H9 (cell line): ENCODE results near the gene PA2G4. TPM values are rescaled to one million over a fixed set of nuclear protein-coding genes. Genes with fewer than 3 reads are reported as not detected.

Experiments
- DNase-seq: peaks from one replicate; pipeline ENCODE4 v3.0.0-alpha.2; 2017
- H2AFZ ChIP-seq: one replicate; pipeline ENCODE4 v1.6.1; 2013; ENCODE audit warnings: mild to moderate bottlenecking, low read length, control low read depth, moderate library complexity
- H2AK5ac ChIP-seq: 2 replicates; pipeline ENCODE4 v1.6.1; 2013; ENCODE audit warnings: low read length, control low read depth, mixed read lengths; ENCODE audit not compliant: insufficient read length
- H2BK120ac ChIP-seq: one replicate; pipeline ENCODE4 v1.6.1; 2013; ENCODE audit warnings: low read depth, mild to moderate bottlenecking, low read length, control low read depth, inconsistent platforms; ENCODE audit not compliant: poor library complexity, severe bottlenecking
- H2BK12ac ChIP-seq: 2 replicates; pipeline ENCODE4 v1.6.1; 2013; ENCODE audit warnings: low read length, control low read depth, mixed read lengths, low read depth; ENCODE audit not compliant: insufficient read length
- H2BK15ac ChIP-seq: 2 replicates; pipeline ENCODE4 v1.6.1; 2013; ENCODE audit warnings: low read depth, low read length, control low read depth
- H2BK20ac ChIP-seq: one replicate; pipeline ENCODE4 v1.6.1; 2013; ENCODE audit warnings: low read depth, mild to moderate bottlenecking, low read length, control low read depth, inconsistent platforms; ENCODE audit not compliant: poor library complexity, severe bottlenecking
- H2BK5ac ChIP-seq: 2 replicates; pipeline ENCODE4 v1.6.1; 2013; ENCODE audit warnings: low read length, control low read depth, mixed read lengths; ENCODE audit not compliant: insufficient read length
- H3K14ac ChIP-seq: 2 replicates; pipeline ENCODE4 v1.6.1; 2013; ENCODE audit warnings: low read length, control low read depth; ENCODE audit not compliant: insufficient read depth
- H3K18ac ChIP-seq: 2 replicates; pipeline ENCODE4 v1.6.1; 2013; ENCODE audit warnings: low read depth, mild to moderate bottlenecking, mixed read lengths, low read length, control low read depth; ENCODE audit not compliant: insufficient read length
- H3K23ac ChIP-seq: 2 replicates; pipeline ENCODE4 v1.6.1; 2013; ENCODE audit warnings: low read length, control low read depth, mixed read lengths, low read depth; ENCODE audit not compliant: insufficient read length
- H3K23me2 ChIP-seq: 2 replicates; pipeline ENCODE4 v1.6.1; 2013; ENCODE audit warnings: low read depth, mild to moderate bottlenecking, mixed read lengths, low read length, control low read depth; ENCODE audit not compliant: insufficient read length, poor library complexity, severe bottlenecking
- H3K27ac ChIP-seq: 2 replicates; pipeline ENCODE4 v1.5.1; 2013; ENCODE audit warnings: low read length, control low read depth, mixed read lengths, low read depth; ENCODE audit not compliant: insufficient read length
- H3K27me3 ChIP-seq: 2 replicates; pipeline ENCODE4 v1.6.1; 2013; ENCODE audit warnings: low read length, control low read depth, inconsistent platforms; ENCODE audit not compliant: insufficient read depth
- H3K4ac ChIP-seq: 2 replicates; pipeline ENCODE4 v1.6.1; 2013; ENCODE audit warnings: low read depth, mild to moderate bottlenecking, control low read depth, inconsistent platforms, low read length, moderate library complexity
- H3K4me1 ChIP-seq: 2 replicates; pipeline ENCODE4 v1.6.1; 2013; ENCODE audit warnings: low read length, control low read depth, inconsistent platforms; ENCODE audit not compliant: insufficient read depth
- H3K4me2 ChIP-seq: 2 replicates; pipeline ENCODE4 v1.6.1; 2013; ENCODE audit warnings: low read length, control low read depth, mixed read lengths; ENCODE audit not compliant: insufficient read length, insufficient read depth
- H3K56ac ChIP-seq: 2 replicates; pipeline ENCODE4 v1.6.1; 2013; ENCODE audit warnings: low read depth, mild to moderate bottlenecking, mixed read lengths, low read length, control low read depth; ENCODE audit not compliant: insufficient read length
- H3K79me1 ChIP-seq: 2 replicates; pipeline ENCODE4 v1.6.1; 2013; ENCODE audit warnings: low read depth, mild to moderate bottlenecking, moderate library complexity, low read length, control low read depth, inconsistent platforms; ENCODE audit not compliant: insufficient read depth, poor library complexity, severe bottlenecking
- H3K79me2 ChIP-seq: 2 replicates; pipeline ENCODE4 v1.6.1; 2013; ENCODE audit warnings: low read length, control low read depth, inconsistent platforms; ENCODE audit not compliant: insufficient read depth
- H3K9ac ChIP-seq: 2 replicates; pipeline ENCODE4 v1.6.1; 2013; ENCODE audit warnings: low read length, control low read depth, mixed read lengths; ENCODE audit not compliant: insufficient read length; ENCODE audit errors: extremely low read depth
- H3K9me3 ChIP-seq: one replicate; pipeline ENCODE4 v1.6.1; 2013; ENCODE audit warnings: low read depth, low read length, inconsistent platforms; ENCODE audit not compliant: control insufficient read depth
- H3T11ph ChIP-seq: one replicate; pipeline ENCODE4 v1.6.1; 2013; ENCODE audit warnings: mild to moderate bottlenecking, low read length, control low read depth, inconsistent platforms
- H4K20me1 ChIP-seq: one replicate; pipeline ENCODE4 v1.6.1; 2013; ENCODE audit not compliant: control insufficient read depth, insufficient read length, insufficient read depth
- H4K5ac ChIP-seq: 2 replicates; pipeline ENCODE4 v1.6.1; 2013; ENCODE audit warnings: low read depth, mild to moderate bottlenecking, mixed read lengths, low read length, control low read depth; ENCODE audit not compliant: insufficient read length
- H4K8ac ChIP-seq: replicated peaks from 2 replicates; pipeline ENCODE4 v1.6.1; 2013; ENCODE audit warnings: low read length, control low read depth, mixed read lengths, low read depth; ENCODE audit not compliant: insufficient read length
- H4K91ac ChIP-seq: 2 replicates; pipeline ENCODE4 v1.6.1; 2013; ENCODE audit warnings: low read depth, mild to moderate bottlenecking, moderate library complexity, mixed read lengths, low read length, control low read depth; ENCODE audit not compliant: insufficient read length
- H3K27ac Mint-ChIP-seq, 3 experiments: 2 replicates in 2 of 3; 3 replicates in 1 of 3; pipeline ENCODE4 v1.8.0; 2020 to 2021; ENCODE audit warnings: mixed read lengths in 3 of 3, mild to moderate bottlenecking in 1 of 3, moderate library complexity in 1 of 3
- H3K27me3 Mint-ChIP-seq: 2 replicates; pipeline ENCODE4 v1.8.0; 2021; ENCODE audit warnings: low read depth, mild to moderate bottlenecking, moderate library complexity, mixed read lengths
- H3K36me3 Mint-ChIP-seq, 3 experiments: 2 replicates in 2 of 3; 3 replicates in 1 of 3; pipeline ENCODE4 v1.8.0; 2020 to 2021; ENCODE audit warnings: low read depth in 3 of 3, mixed read lengths in 3 of 3; ENCODE audit not compliant: insufficient read depth in 1 of 3
- H3K4me1 Mint-ChIP-seq, 2 experiments: 2 replicates each; pipeline ENCODE4 v1.8.0; 2020; ENCODE audit warnings: mixed read lengths in 2 of 2
- H3K4me3 Mint-ChIP-seq, 2 experiments: 2 replicates in 1 of 2; 3 replicates in 1 of 2; pipeline ENCODE4 v1.8.0; 2020 to 2021; ENCODE audit warnings: mild to moderate bottlenecking in 2 of 2, mixed read lengths in 2 of 2, moderate library complexity in 1 of 2
- H3K9me3 Mint-ChIP-seq, 2 experiments: 2 replicates in 1 of 2; 3 replicates in 1 of 2; pipeline ENCODE4 v1.8.0; 2020; ENCODE audit warnings: mild to moderate bottlenecking in 2 of 2, mixed read lengths in 2 of 2, moderate library complexity in 1 of 2
- CTCF ChIP-seq: fragments of 200-600 bp; sonication (generic); conservative IDR thresholded peaks from 3 replicates; pipeline ENCODE4 v1.8.0; 2021; ENCODE audit warnings: antibody characterized with exemption, mild to moderate bottlenecking
- WGBS: extraction: QIAGEN DNeasy Blood & Tissue Kit; methylation state at CpG from one replicate; pipeline ENCODE4 v1.1.7; 2013; ENCODE audit warnings: missing lambda C conversion rate, low lambda C conversion rate, mixed read lengths; ENCODE audit not compliant: insufficient read length; ENCODE audit errors: extremely low coverage; 5-methylcytosine and 5-hydroxymethylcytosine counted together
- total RNA-seq: library from RNA; stranded (reverse); gene quantifications from 2 replicates; pipeline ENCODE4 v1.2.1, GENCODE V29; 2021

PA2G4 gene
- total RNA-seq, 1 experiment from 2014 or later: 248 TPM

GRCh38 chr12:56151672-56152131, 47.3 kb downstream of the PA2G4 start:
- peak overlapping the region; percentile 90 to 95 for H3K4me3 Mint-ChIP-seq
- Histone ChIP-seq H3K14ac (peak overlapping the region; percentile 49; the same call in 1 of the 2 replicates), H3K27ac (no peak overlapping the region)

More at GRCh38 chr12:56151672-56152131, 47.3 kb downstream of the PA2G4 start:
- no peak overlapping the region for H2BK15ac ChIP-seq
- H2AK5ac ChIP-seq: no peak overlapping the region
- H2AFZ ChIP-seq: no peak overlapping the region
- no peak overlapping the region for H4K5ac ChIP-seq
- H3K9ac ChIP-seq: peak overlapping the region; percentile 69
- no peaks in the 10 kb centered on the region for H3K79me1 ChIP-seq
- no peak overlapping the region for H2BK12ac ChIP-seq
- no peaks in the 10 kb centered on the region for H3K9me3 ChIP-seq
- H3K4me1 ChIP-seq: 0 out of 2 replicates have a peak, but pooled peaks cover 2% of the 10 kb centered on the region
- H4K20me1 ChIP-seq: no peaks in the 10 kb centered on the region
- no peak overlapping the region for H3T11ph ChIP-seq
- WGBS: no CpG with 5 or more reads among the region's 12 CpGs
- H3K23ac ChIP-seq: no peak overlapping the region
- no peaks in the 10 kb centered on the region; the same call in 1 of the 2 replicates for H3K79me2 ChIP-seq
- peak; percentile 83 for DNase-seq
- H4K8ac ChIP-seq: no peak overlapping the region
- H2BK5ac ChIP-seq: no peak overlapping the region
- no peaks in the 10 kb centered on the region for H3K27me3 Mint-ChIP-seq
- H2BK120ac ChIP-seq: peak overlapping the region; percentile 63
- H3K4me2 ChIP-seq: peak overlapping the region; percentile 83
- peak overlapping the region; percentile 94 to 99 (median 94); a peak in 6 of 7 replicates for H3K27ac Mint-ChIP-seq
- no peaks in the 10 kb centered on the region; a peak in 1 of 5 replicates for H3K9me3 Mint-ChIP-seq
- H3K4me1 Mint-ChIP-seq: peaks cover 22 to 27% of the 10 kb centered on the region in 2 experiments
- no peak overlapping the region for H3K56ac ChIP-seq
- H3K23me2 ChIP-seq: peaks cover 10% of the 10 kb centered on the region
- H3K18ac ChIP-seq: no peak overlapping the region
- H2BK20ac ChIP-seq: no peak overlapping the region
- TF ChIP-seq CTCF: peak; percentile 66
- H3K36me3 Mint-ChIP-seq: peaks cover 15 to 27% (median 22%) of the 10 kb centered on the region in 3 experiments; a peak in 6 of 7 replicates
- H3K4ac ChIP-seq: no peak overlapping the region; the same call in 1 of the 2 replicates
- no peaks in the 10 kb centered on the region for H3K27me3 ChIP-seq
- no peak overlapping the region for H4K91ac ChIP-seq
